Right lobe of liver (tissue), 6 donors: ENCODE measurements around the gene ZBTB2. TPM values are rescaled to one million over a fixed set of nuclear protein-coding genes. Genes with fewer than 3 reads are reported as not detected.
A peak's percentile ranks its signal among the peaks of the same experiment; 100 is the strongest.
"Not testable (repeated sequence)": the region's sequence is repeated elsewhere in the genome, so short reads cannot be mapped to it uniquely, and the experiment has no call there.

Experiments
- ATAC-seq, 4 donors: fragments of 200-7000 bp; cut with Tn5 transposase; one replicate each; pipeline ENCODE4 v1.9.1; 2020; ENCODE audit warnings: mild to moderate bottlenecking in 4 of 4, moderate library complexity in 4 of 4
- DNase-seq, 3 donors: peaks; one replicate each; pipeline ENCODE4 v3.0.0-alpha.2; 2020
- H3K27ac ChIP-seq, 3 donors: fragments of 200-600 bp; one replicate each; pipeline ENCODE4 v1.8.0; 2022
- H3K27me3 ChIP-seq, 2 donors: fragments of 200-600 bp; one replicate each; pipeline ENCODE4 v1.8.0; 2022
- H3K36me3 ChIP-seq, 4 donors: fragments of 200-600 bp; sonication (generic) in 1 of 4; one replicate each; pipeline versions ENCODE4 v1.5.1 to v1.8.0; 2017 to 2022; ENCODE audit warnings: control low read depth in 1 of 4
- H3K4me1 ChIP-seq, 4 donors: fragments of 200-600 bp; sonication (generic) in 1 of 4; one replicate each; pipeline versions ENCODE4 v1.5.1 to v1.8.0; 2017 to 2022; ENCODE audit warnings: control low read depth in 1 of 4
- H3K4me3 ChIP-seq, 3 donors: fragments of 200-600 bp; one replicate each; pipeline ENCODE4 v1.8.0; 2022
- H3K9me3 ChIP-seq, 4 donors: fragments of 200-600 bp; sonication (generic) in 1 of 4; one replicate each; pipeline versions ENCODE4 v1.5.1 to v1.8.0; 2017 to 2022; ENCODE audit warnings: control low read depth in 1 of 4
- POLR2A ChIP-seq: fragments of 450-650 bp; IDR thresholded peaks from one replicate; pipeline ENCODE4 v1.6.1; 2017; ENCODE audit warnings: antibody characterized with exemption, mild to moderate bottlenecking
- WGBS: methylation state at CpG from one replicate; pipeline ENCODE4 v1.1.6; 2018; ENCODE audit warnings: low coverage, low lambda C conversion rate; ENCODE audit not compliant: insufficient coverage; ENCODE audit errors: missing lambda C conversion rate; 5-methylcytosine and 5-hydroxymethylcytosine counted together
- intact Hi-C, 2 donors: fragments of 100-400 bp; cut with DNase I; formaldehyde crosslinking; loops; one replicate each; pipeline versions ENCODE4 v1.11.2 to v1.14.1; 2022
- total RNA-seq, 6 experiments: library from RNA; depleted of rRNA in 2 of 6; stranded (reverse); fragments of >200 nt in 2 of 6; fragmentation: NEBNext Ultra II Directional in 3 of 6; extraction: Animal tissue kit (Norgen Biotek cat#: 25700) in 3 of 6; gene quantifications; one replicate each; pipeline versions ENCODE4 v1.1.0 to v1.2.4, GENCODE V29; 2016 to 2023
- TF ChIP-seq, protein P1 (sequence below), 4 donors: fragments of 200-600 bp in 3 of 4; fragments of 450-650 bp in 1 of 4; IDR thresholded peaks; one replicate each; pipeline versions ENCODE4 v1.5.1 to v1.8.0; 2016 to 2022; ENCODE audit warnings: antibody characterized with exemption in 4 of 4, mild to moderate bottlenecking in 2 of 4
- donor health status: DM: no; HTN: yes; CAD: no.
- donor health status: DM: no; HTN: no; CAD: no.
- donor health status: DM: no; HTN: no; CAD: no.
- donor health status: DM: no; HTN: yes; CAD: no.
- donor health status: DM: no; HTN: yes; CAD: no.

Gene ZBTB2
- total RNA-seq, 6 experiments from 2014 or later, result 3.2 to 6.0 (median 4.5) TPM

- ATAC-seq (no peak), DNase-seq (no peak)
- 68% methylated on average over 9 of the region's 19 CpGs for WGBS
- no peak overlapping the region for H3K27ac ChIP-seq
- TF ChIP-seq, protein P1, sequence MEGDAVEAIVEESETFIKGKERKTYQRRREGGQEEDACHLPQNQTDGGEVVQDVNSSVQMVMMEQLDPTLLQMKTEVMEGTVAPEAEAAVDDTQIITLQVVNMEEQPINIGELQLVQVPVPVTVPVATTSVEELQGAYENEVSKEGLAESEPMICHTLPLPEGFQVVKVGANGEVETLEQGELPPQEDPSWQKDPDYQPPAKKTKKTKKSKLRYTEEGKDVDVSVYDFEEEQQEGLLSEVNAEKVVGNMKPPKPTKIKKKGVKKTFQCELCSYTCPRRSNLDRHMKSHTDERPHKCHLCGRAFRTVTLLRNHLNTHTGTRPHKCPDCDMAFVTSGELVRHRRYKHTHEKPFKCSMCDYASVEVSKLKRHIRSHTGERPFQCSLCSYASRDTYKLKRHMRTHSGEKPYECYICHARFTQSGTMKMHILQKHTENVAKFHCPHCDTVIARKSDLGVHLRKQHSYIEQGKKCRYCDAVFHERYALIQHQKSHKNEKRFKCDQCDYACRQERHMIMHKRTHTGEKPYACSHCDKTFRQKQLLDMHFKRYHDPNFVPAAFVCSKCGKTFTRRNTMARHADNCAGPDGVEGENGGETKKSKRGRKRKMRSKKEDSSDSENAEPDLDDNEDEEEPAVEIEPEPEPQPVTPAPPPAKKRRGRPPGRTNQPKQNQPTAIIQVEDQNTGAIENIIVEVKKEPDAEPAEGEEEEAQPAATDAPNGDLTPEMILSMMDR (IDR thresholded peaks at IDR 0.05), result no peak
- TF ChIP-seq POLR2A, result no peak
- no peaks in the 10 kb centered on the region for H3K27me3 ChIP-seq
- intact Hi-C loops, result no loop called here
- no peak overlapping the region for H3K4me3 ChIP-seq
- H3K36me3 ChIP-seq, result no peaks in the 10 kb centered on the region
- H3K9me3 ChIP-seq, result no peaks in the 10 kb centered on the region
- no peaks in the 10 kb centered on the region for H3K4me1 ChIP-seq
These were observed 41.6 kb downstream of the ZBTB2 start for GRCh38 chr6:151349651-151350270.

DNA sequence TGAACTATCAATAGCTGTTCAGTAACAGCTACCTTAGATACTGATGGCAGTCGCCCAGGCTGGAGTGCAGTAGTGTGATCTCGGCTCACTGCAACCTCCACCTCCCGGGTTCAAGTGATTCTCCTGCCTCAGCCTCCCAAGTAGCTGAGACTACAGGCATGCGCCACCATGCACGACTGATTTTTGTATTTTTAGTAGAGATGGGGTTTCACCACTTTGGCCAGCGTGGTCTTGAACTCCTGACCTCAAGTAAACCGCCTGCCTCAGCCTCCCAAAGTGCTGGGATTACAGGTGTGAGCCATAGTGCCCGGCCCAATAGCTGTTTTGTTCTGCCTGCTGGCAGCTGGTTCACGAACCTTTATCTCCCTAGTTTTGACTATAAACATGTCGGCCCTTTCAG is 48.6 kb downstream of the ZBTB2 start:
- H3K9me3 ChIP-seq, H3K27ac ChIP-seq, H3K27me3 ChIP-seq, H3K4me1 ChIP-seq, ATAC-seq, H3K36me3 ChIP-seq, DNase-seq, H3K4me3 ChIP-seq, intact Hi-C loops: not testable (repeated sequence)
- 87% methylated on average over 7 of the region's 10 CpGs for WGBS

DNA sequence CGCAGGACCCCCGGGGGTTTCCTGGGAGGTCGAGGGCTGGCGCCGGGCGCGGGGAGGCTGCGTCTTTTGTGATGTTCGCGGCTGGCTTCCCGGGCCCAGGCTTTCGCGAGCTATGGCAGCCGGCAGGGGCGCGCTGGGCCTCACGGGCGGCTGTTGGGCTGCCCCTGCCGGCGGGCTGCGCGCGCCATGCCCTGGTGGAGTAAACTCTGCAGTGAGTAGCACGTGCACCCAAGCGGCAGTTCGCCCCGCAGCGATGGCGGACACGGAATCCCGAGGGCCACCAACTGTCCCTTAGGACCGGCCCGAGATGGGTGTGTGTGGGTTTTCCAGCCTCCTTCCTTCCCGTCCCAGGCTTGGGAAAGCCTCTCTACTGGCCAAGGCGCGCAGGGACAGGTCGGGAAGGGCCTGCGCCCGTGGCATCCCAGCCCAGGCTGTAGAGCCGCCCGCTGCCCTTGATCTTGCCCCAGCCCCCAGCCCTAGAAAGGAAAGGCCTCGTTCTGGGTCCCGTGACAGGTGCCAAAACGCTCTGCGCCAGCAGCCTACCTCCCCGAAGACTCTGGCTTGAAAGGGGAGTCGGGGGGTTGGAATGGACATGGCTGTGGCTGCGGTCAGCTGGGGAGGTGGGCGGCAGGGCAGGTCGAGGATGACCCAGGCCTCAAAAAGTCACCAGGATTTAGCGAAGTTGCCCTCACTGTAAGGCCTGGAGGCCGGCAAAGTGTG is 49.7 kb downstream of the ZBTB2 start:
- Histone ChIP-seq H3K9me3 (no peaks in the 10 kb centered on the region), H3K4me3 (no peak overlapping the region), H3K27ac (no peak overlapping the region), H3K4me1 (no peaks in the 10 kb centered on the region), H3K36me3 (no peaks in the 10 kb centered on the region), H3K27me3 (no peaks in the 10 kb centered on the region)
- WGBS, result 91% methylated on average over 6 of the region's 52 CpGs
- no peak for DNase-seq
- peak in 1 of 4 donors; percentile 34 for ATAC-seq
- no peak for TF ChIP-seq POLR2A
- TF ChIP-seq, protein P1 (IDR thresholded peaks at IDR 0.05), result no peak
- intact Hi-C loops, result no loop called here

DNA sequence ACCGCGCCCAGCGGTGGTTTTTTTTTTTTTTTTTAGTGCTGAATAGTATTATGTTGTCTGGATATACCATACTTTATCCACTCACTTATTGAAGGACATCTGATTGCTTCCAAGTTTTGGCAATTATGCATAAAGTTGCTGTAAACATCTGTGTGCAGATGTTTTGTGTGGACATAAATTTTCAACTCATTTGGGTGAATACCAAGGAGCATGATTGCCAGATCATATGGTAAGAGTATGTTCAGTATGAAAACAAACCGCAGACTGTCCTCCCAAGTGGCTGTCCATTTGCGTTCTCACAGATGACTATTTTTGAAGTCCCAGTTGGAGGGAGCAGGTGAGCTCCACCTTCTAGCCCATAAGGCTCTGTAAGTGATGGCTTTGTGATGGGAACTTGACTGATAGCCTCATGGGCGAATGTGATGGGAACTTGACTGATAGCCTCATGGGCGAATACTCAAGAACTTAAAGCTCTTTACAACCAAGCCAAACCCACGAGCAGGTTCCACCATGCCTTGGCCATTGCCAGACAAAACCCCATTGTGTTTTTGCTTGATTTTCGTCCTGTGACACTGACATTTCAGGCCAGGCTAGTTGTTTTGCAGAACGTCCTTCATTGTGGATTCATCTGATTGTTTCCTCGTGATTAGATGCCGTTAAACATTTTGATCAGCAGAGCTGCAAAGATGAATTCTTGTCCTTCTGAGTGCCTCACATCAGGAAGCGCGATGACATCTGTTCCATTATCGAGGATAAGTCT is 51.0 kb downstream of the ZBTB2 start:
- H3K27ac ChIP-seq, result no peak overlapping the region
- no peak overlapping the region for H3K4me3 ChIP-seq
- H3K9me3 ChIP-seq, result no peaks in the 10 kb centered on the region
- intact Hi-C loops, result no loop called here
- TF ChIP-seq, protein P1 (IDR thresholded peaks at IDR 0.05), result no peak
- TF ChIP-seq POLR2A, result no peak
- H3K27me3 ChIP-seq, result no peaks in the 10 kb centered on the region
- no peak for ATAC-seq
- DNase-seq, result no peak
- H3K4me1 ChIP-seq, result no peaks in the 10 kb centered on the region
- no peaks in the 10 kb centered on the region for H3K36me3 ChIP-seq
- 81% methylated on average over 10 of the region's 15 CpGs for WGBS

GRCh38 chr6:151339369-151339768 is 52.0 kb downstream of the ZBTB2 start:
- no peaks in the 10 kb centered on the region for H3K9me3 ChIP-seq
- DNase-seq (no peak), ATAC-seq (no peak)
- H3K27ac ChIP-seq, result no peak overlapping the region
- H3K4me3 ChIP-seq, result no peak overlapping the region
- no peaks in the 10 kb centered on the region for H3K36me3 ChIP-seq
- intact Hi-C loops, result loop anchor here (10.0 kb wide), 1 partner anchor 445 kb away; no protein-coding TSS in a partner anchor
- TF ChIP-seq, protein P1 (IDR thresholded peaks at IDR 0.05), result no peak
- no peak for TF ChIP-seq POLR2A
- H3K27me3 ChIP-seq, result no peaks in the 10 kb centered on the region
- no peaks in the 10 kb centered on the region for H3K4me1 ChIP-seq
- 51% methylated on average over 3 of the region's 4 CpGs for WGBS
